DMS53 (cell line): ENCODE measurements around the gene SLCO4A1.

Experiments used
- DNase-seq: peaks from one replicate; lab custom pipeline; 2025; lab: John Stamatoyannopoulos, UW

Gene SLCO4A1

GRCh38 chr20:62688083-62688482 lies 45.8 kb downstream of the SLCO4A1 start:
- no peak for DNase-seq

GRCh38 chr20:62688855-62689460 lies 46.7 kb downstream of the SLCO4A1 start:
- peak; percentile 18 for DNase-seq

- no peak for DNase-seq
Observed at GRCh38 chr20:62689861-62690260, 47.6 kb downstream of the SLCO4A1 start.

- DNase-seq: no peak
Observed at GRCh38 chr20:62690261-62690820, 48.0 kb downstream of the SLCO4A1 start.

- DNase-seq: no peak
Observed at GRCh38 chr20:62691487-62691886, 49.2 kb downstream of the SLCO4A1 start.

- no peak for DNase-seq
Observed at GRCh38 chr20:62692176-62692575, 49.9 kb downstream of the SLCO4A1 start.

GRCh38 chr20:62692801-62693523 lies 50.7 kb downstream of the SLCO4A1 start:
- DNase-seq: no peak

GRCh38 chr20:62693524-62693922 lies 51.2 kb downstream of the SLCO4A1 start:
- no peak for DNase-seq

GRCh38 chr20:62694106-62694505 lies 51.8 kb downstream of the SLCO4A1 start:
- no peak for DNase-seq

- DNase-seq: no peak
Observed at GRCh38 chr20:62694868-62695267, 52.6 kb downstream of the SLCO4A1 start.

- no peak for DNase-seq
Observed at GRCh38 chr20:62695448-62696414, 53.4 kb downstream of the SLCO4A1 start.

- no peak for DNase-seq
Observed at GRCh38 chr20:62696434-62696957, 54.2 kb downstream of the SLCO4A1 start.

GRCh38 chr20:62696989-62697388 lies 54.7 kb downstream of the SLCO4A1 start:
- no peak for DNase-seq

- no peak for DNase-seq
Observed at GRCh38 chr20:62697468-62697912, 55.2 kb downstream of the SLCO4A1 start.

- no peak for DNase-seq
Observed at GRCh38 chr20:62698231-62698630, 55.9 kb downstream of the SLCO4A1 start.

- DNase-seq: no peak
Observed at GRCh38 chr20:62699296-62699695, 57.0 kb downstream of the SLCO4A1 start.

- no peak for DNase-seq
Observed at GRCh38 chr20:62699741-62700140, 57.4 kb downstream of the SLCO4A1 start.

- no peak for DNase-seq
Observed at GRCh38 chr20:62700261-62700930, 58.1 kb downstream of the SLCO4A1 start.

- no peak for DNase-seq
Observed at GRCh38 chr20:62701161-62702012, 59.1 kb downstream of the SLCO4A1 start.

GRCh38 chr20:62702013-62702300 lies 59.7 kb downstream of the SLCO4A1 start:
- no peak for DNase-seq
